Heart left ventricle (tissue), 13 donors: ENCODE results near the gene RBMS1.

Experiments
- CTCF ChIP-seq, 12 donors: fragments of 200-600 bp; sonication (generic) in 4 of 12; IDR thresholded peaks; one replicate each; pipeline versions ENCODE4 v1.5.0 to v1.8.0; 2018 to 2022; ENCODE audit warnings: antibody characterized with exemption in 12 of 12, mild to moderate bottlenecking in 5 of 12
- POLR2A ChIP-seq, 2 donors: fragments of 450-650 bp; IDR thresholded peaks; one replicate each; pipeline ENCODE4 v1.6.1; 2017; ENCODE audit warnings: antibody characterized with exemption in 2 of 2, mild to moderate bottlenecking in 2 of 2, moderate library complexity in 2 of 2
- donor health status: ischemic (EF 13 %, LVEDD 7.1; RV severe dilation, severe dysfunction).
- donor health status: DM: no; HTN: yes; CAD: no.
- donor health status: DM: no; HTN: no; CAD: no.
- donor health status: ischemic (EF 25% LVEDD 6.9; RV normal size, moderate dysfunction).
- donor health status: ischemic (EF 25% LVEDD 5.7; RV mildly dilated, moderate dysfunction).
- donor health status: ischemic (EF 35%, LVEDD 5.7; RV mildly dilated, moderate dysfunction).
- donor health status: nonischemic (EF 11% LVEDD 7.7; RV severe dilation, severe dysfunction).
- donor health status: DM: yes; HTN: yes; CAD: no.
- donor health status: PGD.
- donor health status: ischemic (EF 29% LVEDD 5.4; RV normal size, mild dysfunction).
- donor health status: nonischemic (EF 23%, LVEDD 6.1; RV moderate dilation, normal function).

GRCh38 chr2:160507464-160507863 is 13.9 kb upstream of the RBMS1 start:
- TF ChIP-seq CTCF (IDR thresholded peaks at IDR 0.05) (no peak), POLR2A (IDR thresholded peaks at IDR 0.05) (no peak)
